Brain microvascular endothelial cell (primary cell): ENCODE data around the gene GLRX5.

Source experiments
- DNase-seq: peaks from one replicate; pipeline ENCODE4 v3.0.0-alpha.2; 2020
- H3K27ac ChIP-seq: fragments of 250-450 bp; sonication (Bioruptor Pico); 2 replicates; pipeline ENCODE4 v1.5.1; 2020; ENCODE audit warnings: mild to moderate bottlenecking, moderate library complexity
- H3K27me3 ChIP-seq: fragments of 250-450 bp; sonication (Bioruptor Pico); replicated peaks from 2 replicates; pipeline ENCODE4 v1.5.1; 2020; ENCODE audit warnings: mild to moderate bottlenecking
- H3K36me3 ChIP-seq: fragments of 250-450 bp; sonication (Bioruptor Pico); replicated peaks from 2 replicates; pipeline ENCODE4 v1.5.1; 2020; ENCODE audit warnings: mild to moderate bottlenecking
- H3K4me3 ChIP-seq: 2 replicates; pipeline ENCODE4 v1.5.1; 2011; ENCODE audit warnings: low read depth, mild to moderate bottlenecking, control low read depth, low read length, moderate library complexity
- in situ Hi-C: cut with HindIII; loops from 2 replicates; pipeline ENCODE4 v1.10.0; 2017; ENCODE audit warnings: low sequenced_read_pairs, low pct_ligation_motif_present
- TF ChIP-seq, protein P1 (sequence below): IDR thresholded peaks from 2 replicates; pipeline ENCODE4 v1.5.1; 2011; ENCODE audit warnings: low read depth, mild to moderate bottlenecking, moderate library complexity, low read length, control low read depth, inconsistent platforms; ENCODE audit errors: missing control alignments

Gene GLRX5

DNA sequence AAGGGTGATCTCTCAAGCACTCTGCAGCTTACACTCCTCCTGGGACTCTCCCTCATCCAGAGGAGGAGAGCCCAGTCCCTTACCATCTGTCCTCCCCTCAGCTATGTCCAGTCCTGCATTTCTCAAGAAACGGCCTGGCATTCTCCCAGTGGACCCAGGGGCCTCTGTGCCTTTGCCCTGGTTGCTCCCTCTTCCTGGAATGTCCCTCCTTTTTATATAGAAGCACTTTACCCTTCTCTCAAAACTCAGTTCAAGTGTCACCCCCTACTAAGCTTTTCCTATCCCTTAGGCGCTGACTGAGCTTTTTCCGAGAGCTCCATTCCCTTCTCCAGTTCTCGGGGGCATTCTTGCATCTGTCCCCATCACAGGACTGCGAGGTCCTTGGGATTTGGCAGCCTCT lies 8.9 kb upstream of the GLRX5 start:
- no peak for DNase-seq
- in situ Hi-C loops = no loop called here
- Histone ChIP-seq H3K4me3 (no peak overlapping the region), H3K27ac (no peak overlapping the region), H3K27me3 (no peaks in the 10 kb centered on the region), H3K36me3 (no peaks in the 10 kb centered on the region)
- TF ChIP-seq, protein P1, sequence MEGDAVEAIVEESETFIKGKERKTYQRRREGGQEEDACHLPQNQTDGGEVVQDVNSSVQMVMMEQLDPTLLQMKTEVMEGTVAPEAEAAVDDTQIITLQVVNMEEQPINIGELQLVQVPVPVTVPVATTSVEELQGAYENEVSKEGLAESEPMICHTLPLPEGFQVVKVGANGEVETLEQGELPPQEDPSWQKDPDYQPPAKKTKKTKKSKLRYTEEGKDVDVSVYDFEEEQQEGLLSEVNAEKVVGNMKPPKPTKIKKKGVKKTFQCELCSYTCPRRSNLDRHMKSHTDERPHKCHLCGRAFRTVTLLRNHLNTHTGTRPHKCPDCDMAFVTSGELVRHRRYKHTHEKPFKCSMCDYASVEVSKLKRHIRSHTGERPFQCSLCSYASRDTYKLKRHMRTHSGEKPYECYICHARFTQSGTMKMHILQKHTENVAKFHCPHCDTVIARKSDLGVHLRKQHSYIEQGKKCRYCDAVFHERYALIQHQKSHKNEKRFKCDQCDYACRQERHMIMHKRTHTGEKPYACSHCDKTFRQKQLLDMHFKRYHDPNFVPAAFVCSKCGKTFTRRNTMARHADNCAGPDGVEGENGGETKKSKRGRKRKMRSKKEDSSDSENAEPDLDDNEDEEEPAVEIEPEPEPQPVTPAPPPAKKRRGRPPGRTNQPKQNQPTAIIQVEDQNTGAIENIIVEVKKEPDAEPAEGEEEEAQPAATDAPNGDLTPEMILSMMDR = no peak

DNA sequence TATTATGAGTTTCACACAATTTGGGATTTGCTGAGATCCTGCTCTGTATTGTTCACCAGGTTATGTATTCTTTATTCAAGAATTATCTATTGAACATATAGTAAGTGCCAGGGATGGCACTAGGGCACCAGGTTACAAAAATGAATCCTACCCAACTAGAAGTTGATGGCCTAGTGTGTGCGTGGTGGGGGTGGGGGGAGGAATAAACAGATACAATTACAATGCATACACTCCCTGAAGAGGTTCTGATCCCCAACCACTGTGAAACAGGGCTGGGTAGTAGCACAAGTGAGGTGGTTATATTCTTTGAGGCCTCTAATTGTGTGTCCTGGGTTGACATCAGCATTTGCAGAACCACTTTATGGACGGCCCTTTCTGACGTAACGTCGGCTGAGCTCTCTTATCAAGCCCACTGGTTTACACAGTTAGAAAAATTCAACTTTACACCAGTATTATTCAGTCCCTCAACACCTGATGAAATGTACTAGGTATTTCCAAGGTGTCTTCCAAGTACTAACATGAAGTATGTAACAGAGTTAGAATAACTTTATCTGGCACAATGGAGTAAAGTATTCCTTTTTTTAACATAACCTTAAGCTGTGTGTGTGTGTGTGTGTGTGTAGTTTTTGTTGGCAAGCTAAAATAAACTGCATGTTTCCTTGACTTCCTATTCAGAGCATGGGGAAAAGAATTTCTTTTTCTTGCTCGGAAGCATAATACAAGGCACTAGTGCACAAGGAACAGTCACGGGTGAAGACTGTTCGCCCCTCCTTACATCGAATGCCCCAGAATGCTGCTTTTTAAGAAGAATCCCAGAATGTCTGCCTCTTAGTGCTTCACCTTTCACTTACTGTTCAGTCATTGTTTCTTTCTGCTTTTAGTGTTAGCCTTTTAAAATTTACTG lies 8.1 kb upstream of the GLRX5 start:
- Histone ChIP-seq H3K4me3 (no peak overlapping the region), H3K27me3 (no peaks in the 10 kb centered on the region), H3K36me3 (no peaks in the 10 kb centered on the region), H3K27ac (peak overlapping the region; percentile 44)
- in situ Hi-C loops = no loop called here
- no peak for DNase-seq
- TF ChIP-seq, protein P1 = no peak

DNA sequence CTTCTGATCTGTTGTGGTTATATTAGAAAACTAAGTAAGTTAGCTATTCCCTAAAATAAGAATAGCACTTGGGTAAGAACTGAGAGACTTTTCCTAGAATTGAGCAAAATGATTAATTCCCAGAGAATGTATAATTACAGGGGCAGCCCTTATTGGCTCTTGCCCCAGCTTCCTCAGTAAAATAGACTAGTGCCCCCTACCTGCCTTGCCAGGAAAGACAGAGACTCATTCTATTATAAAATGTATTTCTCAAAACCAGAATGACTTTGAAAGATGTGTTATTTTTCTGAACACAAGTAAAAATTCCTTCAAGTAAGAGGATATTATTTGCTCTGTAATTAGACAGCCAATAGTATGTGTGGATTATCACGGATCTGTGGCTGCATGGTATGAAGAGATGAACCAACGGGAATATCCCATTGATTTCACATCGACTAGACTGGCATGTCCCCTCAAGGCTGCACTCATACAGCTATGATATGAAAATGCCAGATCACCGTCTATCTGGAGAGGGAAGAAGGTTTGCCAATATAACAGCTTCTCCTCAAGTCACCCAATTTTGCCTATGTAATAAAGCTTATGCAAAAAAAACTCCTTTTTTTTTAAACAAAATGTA lies 7.4 kb upstream of the GLRX5 start:
- Histone ChIP-seq H3K36me3 (no peaks in the 10 kb centered on the region), H3K27me3 (no peaks in the 10 kb centered on the region), H3K4me3 (no peak overlapping the region), H3K27ac (peak overlapping the region; percentile 44)
- peak; percentile 72 for DNase-seq
- in situ Hi-C loops = no loop called here
- TF ChIP-seq, protein P1 = peak; percentile 82

DNA sequence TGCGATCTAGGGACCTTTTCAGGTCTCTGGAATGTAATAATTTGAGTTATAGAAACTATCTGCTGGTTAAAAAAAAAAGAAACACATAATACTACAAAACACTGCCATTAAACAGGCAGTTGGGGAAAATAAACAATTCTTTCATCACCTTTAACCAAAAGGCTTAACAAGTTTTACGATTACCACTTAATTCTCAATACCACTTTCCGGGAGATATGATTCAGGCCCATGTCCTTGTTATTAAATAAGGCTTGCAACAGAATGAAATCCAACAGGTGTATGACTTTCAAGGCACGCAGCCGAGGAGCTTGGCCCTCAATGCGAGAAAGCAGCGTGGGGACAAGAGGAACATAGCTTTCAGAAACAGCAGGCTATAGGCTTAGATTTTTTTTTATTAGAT lies 5.6 kb upstream of the GLRX5 start:
- H3K4me3 ChIP-seq = no peak overlapping the region
- H3K36me3 ChIP-seq = no peaks in the 10 kb centered on the region
- no peak for DNase-seq
- H3K27me3 ChIP-seq = no peaks in the 10 kb centered on the region
- in situ Hi-C loops = no loop called here
- TF ChIP-seq, protein P1 = no peak
- no peak overlapping the region for H3K27ac ChIP-seq

DNA sequence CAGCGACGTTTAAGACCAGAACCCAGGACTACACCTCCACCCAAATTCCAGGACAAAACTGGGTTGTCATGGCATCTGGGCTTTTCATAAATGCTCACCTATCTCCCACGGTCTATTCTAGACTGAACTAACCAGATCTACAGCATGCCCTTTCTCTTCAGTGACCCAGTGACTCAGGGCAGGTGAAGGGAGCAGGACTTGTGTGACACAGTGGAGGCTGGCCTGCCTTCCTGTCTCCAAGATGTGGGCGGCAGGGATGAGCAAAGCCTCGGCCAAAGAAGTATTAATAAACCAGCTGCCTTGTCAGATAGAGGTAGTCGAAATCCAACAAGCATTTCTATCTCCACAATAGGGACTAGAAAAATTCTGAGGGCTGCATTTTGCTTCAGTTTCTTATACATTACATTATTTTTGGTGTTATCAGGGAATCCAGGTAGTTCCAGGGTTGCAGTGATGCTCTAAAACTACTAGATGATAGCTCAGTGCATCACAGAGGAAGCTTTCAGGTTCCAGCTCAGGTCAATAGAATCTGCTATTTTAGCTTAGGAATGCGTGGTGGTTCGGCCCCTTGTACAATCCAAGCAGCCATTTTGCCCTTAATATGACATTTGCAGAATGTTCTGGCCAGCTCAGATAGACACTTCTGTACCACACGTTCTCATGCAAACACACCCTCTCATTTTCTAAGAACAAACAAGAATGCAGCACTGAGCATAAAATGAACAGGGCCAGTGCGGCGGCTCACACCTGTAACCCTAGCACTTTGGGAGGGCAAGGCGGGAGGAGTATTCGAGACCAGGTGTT lies 4.2 kb upstream of the GLRX5 start:
- Histone ChIP-seq H3K36me3 (no peaks in the 10 kb centered on the region), H3K27me3 (no peaks in the 10 kb centered on the region), H3K4me3 (no peak overlapping the region), H3K27ac (peak overlapping the region; percentile 47)
- TF ChIP-seq, protein P1 = no peak
- in situ Hi-C loops = no loop called here
- no peak for DNase-seq
